ENCODE data around the gene SERINC3. TPM values are rescaled to one million over a fixed set of nuclear protein-coding genes. Genes with fewer than 3 reads are reported as not detected.
A peak's percentile ranks its signal among the peaks of the same experiment; 100 is the strongest.

SERINC3 gene
- total and polyA plus RNA-seq, 7 donors, result 35.6 to 104 (median 89.5) TPM

- intact Hi-C loops (cut with DNase I), result loop anchor here in 1 of 2 donors (5.0 kb wide), 1 partner anchor 40 kb away; no protein-coding TSS in a partner anchor
- Histone ChIP-seq H3K4me1 (peaks cover 2% of the 10 kb centered on the region), H3K27me3 (ENCODE audit: insufficient read depth in 3 of 3, low read length in 2 of 3) (no peaks in the 10 kb centered on the region), H3K4me3 (peak overlapping the region; percentile 88), H3K36me3 (ENCODE audit: insufficient read depth in 1 of 2, low read depth in 1 of 2) (no peaks in the 10 kb centered on the region), H3K9me3 (no peaks in the 10 kb centered on the region), H3K27ac (peak overlapping the region; percentile 79)
- peak in 2 of 4 donors; percentile 13 to 21 for ATAC-seq
- DNase-seq, result no peak
- no peak for TF ChIP-seq CTCF (IDR thresholded peaks at IDR 0.05)
- 14 to 20% (median 17%) methylated on average over 11 of the region's 11 CpGs for WGBS, 3 donors
Observed at GRCh38 chr20:44532259-44532980, 10.6 kb upstream of the SERINC3 start.

- WGBS, 3 donors, result 82 to 88% (median 85%) methylated on average over 6 of the region's 6 CpGs
- no peaks in the 10 kb centered on the region for H3K9me3 ChIP-seq
- no peak for TF ChIP-seq CTCF (IDR thresholded peaks at IDR 0.05)
- DNase-seq (no peak), ATAC-seq (no peak)
- peaks cover 2% of the 10 kb centered on the region for H3K4me1 ChIP-seq
- H3K36me3 ChIP-seq (ENCODE audit: insufficient read depth in 1 of 2, low read depth in 1 of 2), result no peaks in the 10 kb centered on the region
- no peak overlapping the region for H3K27ac ChIP-seq
- H3K4me3 ChIP-seq, result no peak overlapping the region
- intact Hi-C loops (cut with DNase I), result loop anchor here in 1 of 2 donors (10.0 kb wide), 1 partner anchor 206 kb away; no protein-coding TSS in a partner anchor
- H3K27me3 ChIP-seq (ENCODE audit: insufficient read depth in 3 of 3, low read length in 2 of 3), result no peaks in the 10 kb centered on the region
Observed at GRCh38 chr20:44528309-44528708, 6.4 kb upstream of the SERINC3 start.

- no peaks in the 10 kb centered on the region for H3K36me3 ChIP-seq (ENCODE audit: insufficient read depth in 1 of 2, low read depth in 1 of 2)
- H3K27ac ChIP-seq, result no peak overlapping the region
- no peak overlapping the region for H3K4me3 ChIP-seq
- intact Hi-C loops (cut with DNase I), result loop anchor here in 1 of 2 donors (10.0 kb wide), 1 partner anchor 207 kb away; no protein-coding TSS in a partner anchor
- no peak for ATAC-seq
- 72 to 83% (median 75%) methylated on average over 4 of the region's 4 CpGs for WGBS, 3 donors
- DNase-seq, result no peak
- no peaks in the 10 kb centered on the region for H3K27me3 ChIP-seq (ENCODE audit: insufficient read depth in 3 of 3, low read length in 2 of 3)
- peaks cover 2% of the 10 kb centered on the region for H3K4me1 ChIP-seq
- TF ChIP-seq CTCF (IDR thresholded peaks at IDR 0.05), result no peak
- no peaks in the 10 kb centered on the region for H3K9me3 ChIP-seq
Observed at GRCh38 chr20:44527716-44528199, 5.9 kb upstream of the SERINC3 start.

- ATAC-seq (no peak), DNase-seq (no peak)
- intact Hi-C loops (cut with DNase I), result loop anchor here in 1 of 2 donors (10.0 kb wide), 1 partner anchor 209 kb away; no protein-coding TSS in a partner anchor
- H3K27ac ChIP-seq, result no peak overlapping the region
- H3K36me3 ChIP-seq (ENCODE audit: insufficient read depth in 1 of 2, low read depth in 1 of 2), result no peaks in the 10 kb centered on the region
- no peak for TF ChIP-seq CTCF (IDR thresholded peaks at IDR 0.05)
- no peak overlapping the region for H3K4me3 ChIP-seq
- no peaks in the 10 kb centered on the region for H3K4me1 ChIP-seq
- WGBS, 3 donors, result 67 to 71% (median 69%) methylated on average over 6 of the region's 6 CpGs
- no peaks in the 10 kb centered on the region for H3K27me3 ChIP-seq (ENCODE audit: insufficient read depth in 3 of 3, low read length in 2 of 3)
- no peaks in the 10 kb centered on the region for H3K9me3 ChIP-seq
Observed at GRCh38 chr20:44526129-44526528, 4.3 kb upstream of the SERINC3 start.

Measured in psoas muscle (tissue), 8 donors.